ENCODE measurements around the gene MRGPRG. TPM values are rescaled to one million over a fixed set of nuclear protein-coding genes. Genes with fewer than 3 reads are reported as not detected.

The MRGPRG gene
- total and polyA plus RNA-seq, 9 donors: not detected

DNA sequence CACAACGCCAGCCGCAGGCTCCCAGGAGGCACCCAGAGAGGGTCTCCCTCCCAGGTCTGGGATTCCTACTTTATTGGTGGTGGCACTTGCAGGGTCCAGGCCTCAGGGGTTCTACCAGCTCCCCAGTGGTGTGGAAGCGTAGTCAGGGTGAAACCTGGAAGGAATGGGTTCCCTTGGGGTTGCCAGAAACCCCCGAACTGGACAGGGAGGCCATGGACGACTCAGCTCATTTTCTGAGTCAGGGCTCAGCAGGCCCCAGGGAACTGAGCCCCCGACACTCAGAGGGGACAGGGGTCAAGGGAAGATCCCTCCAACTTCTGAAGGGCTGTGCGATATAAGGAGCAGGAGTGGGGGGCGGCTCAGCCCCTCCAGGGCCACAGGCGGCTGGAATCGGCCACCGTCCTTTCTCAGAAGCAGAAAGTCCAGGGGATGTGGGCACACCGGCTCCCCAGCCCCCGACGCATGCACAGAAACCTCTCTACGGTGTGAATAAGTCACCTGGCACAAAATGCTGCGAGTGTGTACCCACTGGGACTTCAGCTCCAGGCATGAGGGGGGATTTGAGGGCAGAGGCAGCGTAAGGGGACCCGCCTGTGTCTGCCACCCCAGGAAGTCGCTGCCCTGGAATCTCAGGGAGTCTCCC, 25.1 kb downstream of the MRGPRG start:
- no peak for DNase-seq

GRCh38 chr11:3192511-3193372, 25.9 kb downstream of the MRGPRG start:
- no peak overlapping the region for H3K4me3 ChIP-seq
- no peaks in the 10 kb centered on the region for H3K9me3 ChIP-seq
- H3K27me3 ChIP-seq: no peaks in the 10 kb centered on the region
- intact Hi-C loops (cut with DNase I): no loop called here
- H3K27ac ChIP-seq: no peak overlapping the region
- TF ChIP-seq EP300 (IDR thresholded peaks at IDR 0.05): no peak
- TF ChIP-seq CTCF (IDR thresholded peaks at IDR 0.05): no peak
- TF ChIP-seq POLR2A (IDR thresholded peaks at IDR 0.05): no peak
- no peaks in the 10 kb centered on the region for H3K4me1 ChIP-seq (ENCODE audit: insufficient read depth)
- no peaks in the 10 kb centered on the region for H3K36me3 ChIP-seq
- DNase-seq: no peak
- WGBS, 3 donors: 80 to 88% (median 80%) methylated on average over 13 to 14 of the region's 14 CpGs

More for the DNA sequence above, 25.1 kb downstream of the MRGPRG start:
- H3K9me3 ChIP-seq: no peaks in the 10 kb centered on the region
- TF ChIP-seq POLR2A (IDR thresholded peaks at IDR 0.05) (no peak), CTCF (IDR thresholded peaks at IDR 0.05) (no peak), EP300 (IDR thresholded peaks at IDR 0.05) (no peak)
- no peak overlapping the region for H3K27ac ChIP-seq
- no peak overlapping the region for H3K4me3 ChIP-seq
- intact Hi-C loops (cut with DNase I): no loop called here
- H3K4me1 ChIP-seq (ENCODE audit: insufficient read depth): no peaks in the 10 kb centered on the region
- no peaks in the 10 kb centered on the region for H3K36me3 ChIP-seq
- no peaks in the 10 kb centered on the region for H3K27me3 ChIP-seq
- 85 to 93% (median 88%) methylated on average over 19 of the region's 19 CpGs for WGBS, 3 donors

DNA sequence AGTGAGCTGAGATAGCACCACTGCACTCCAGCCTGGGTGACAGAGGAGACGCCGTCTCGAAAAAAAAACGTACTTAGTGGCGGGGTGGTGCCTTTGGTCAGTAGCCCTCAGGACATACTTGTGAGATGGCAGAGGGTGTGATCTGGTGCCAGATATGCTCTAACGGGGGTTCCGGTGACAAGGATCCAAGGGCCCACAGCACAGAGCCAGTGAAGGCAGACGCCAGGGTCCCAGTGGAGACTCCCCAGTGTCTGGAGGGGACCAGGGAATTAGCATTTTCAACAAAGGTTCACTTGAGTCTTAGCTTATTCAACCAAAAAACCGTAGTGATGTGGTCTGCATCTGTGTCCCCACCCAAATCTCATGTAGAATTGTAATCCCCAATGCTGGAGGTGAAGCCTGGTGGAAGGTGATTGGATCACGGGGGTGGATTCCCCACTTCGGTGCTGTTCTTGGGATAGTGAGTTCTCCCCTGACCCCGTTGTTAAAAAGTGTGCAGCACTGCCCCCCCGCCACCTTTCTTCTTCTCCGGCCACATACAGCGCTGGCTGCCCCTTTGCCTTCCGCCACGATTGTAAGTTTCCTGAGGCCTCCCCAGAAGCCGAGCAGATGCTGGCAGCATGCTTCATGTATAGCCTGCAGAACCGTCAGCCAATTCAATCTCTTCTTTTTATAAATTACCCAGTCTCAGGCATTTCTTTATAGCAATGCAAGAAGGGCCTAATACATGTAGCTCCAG, 26.9 kb downstream of the MRGPRG start:
- no peaks in the 10 kb centered on the region for H3K27me3 ChIP-seq
- intact Hi-C loops (cut with DNase I): no loop called here
- no peak overlapping the region for H3K4me3 ChIP-seq
- no peaks in the 10 kb centered on the region for H3K4me1 ChIP-seq (ENCODE audit: insufficient read depth)
- H3K9me3 ChIP-seq: no peaks in the 10 kb centered on the region
- H3K36me3 ChIP-seq: no peaks in the 10 kb centered on the region
- no peak for DNase-seq
- TF ChIP-seq CTCF (IDR thresholded peaks at IDR 0.05) (no peak), POLR2A (IDR thresholded peaks at IDR 0.05) (no peak), EP300 (IDR thresholded peaks at IDR 0.05) (no peak)
- H3K27ac ChIP-seq: no peak overlapping the region
- WGBS, 3 donors: 88 to 95% (median 89%) methylated on average over 19 of the region's 19 CpGs

DNA sequence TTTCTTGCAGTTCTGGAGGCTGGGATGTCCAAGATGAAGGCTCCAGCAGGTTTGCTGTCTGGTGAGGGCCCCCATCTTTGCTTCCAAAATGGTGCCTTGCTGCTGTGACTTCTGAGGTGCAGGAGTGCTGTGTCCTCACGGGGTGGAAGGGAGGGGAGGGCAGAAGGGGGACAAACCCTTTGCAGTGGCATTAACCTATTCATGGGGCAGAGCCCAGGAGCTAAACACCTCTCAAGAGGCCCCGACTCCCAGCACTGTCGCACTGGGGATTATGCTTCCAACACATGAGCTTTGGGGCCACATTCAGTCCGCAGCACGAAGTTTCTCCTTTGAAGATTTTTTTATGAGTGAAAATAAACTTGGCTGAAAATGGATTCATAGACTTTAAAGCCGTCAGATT, 28.0 kb downstream of the MRGPRG start:
- Histone ChIP-seq H3K4me3 (no peak overlapping the region), H3K9me3 (no peaks in the 10 kb centered on the region), H3K27me3 (no peaks in the 10 kb centered on the region), H3K4me1 (ENCODE audit: insufficient read depth) (no peaks in the 10 kb centered on the region), H3K27ac (no peak overlapping the region), H3K36me3 (no peaks in the 10 kb centered on the region)
- WGBS, 3 donors: 71 to 80% (median 78%) methylated on average over 6 of the region's 6 CpGs
- DNase-seq: no peak
- intact Hi-C loops (cut with DNase I): no loop called here
- TF ChIP-seq POLR2A (IDR thresholded peaks at IDR 0.05) (no peak), CTCF (IDR thresholded peaks at IDR 0.05) (no peak), EP300 (IDR thresholded peaks at IDR 0.05) (no peak)
